Measurements from ENCODE around the gene TTC39A.
A peak's percentile ranks its signal among the peaks of the same experiment; 100 is the strongest.
"Not testable (repeated sequence)": the region's sequence is repeated elsewhere in the genome, so short reads cannot be mapped to it uniquely, and the experiment has no call there.

Gene TTC39A

DNA sequence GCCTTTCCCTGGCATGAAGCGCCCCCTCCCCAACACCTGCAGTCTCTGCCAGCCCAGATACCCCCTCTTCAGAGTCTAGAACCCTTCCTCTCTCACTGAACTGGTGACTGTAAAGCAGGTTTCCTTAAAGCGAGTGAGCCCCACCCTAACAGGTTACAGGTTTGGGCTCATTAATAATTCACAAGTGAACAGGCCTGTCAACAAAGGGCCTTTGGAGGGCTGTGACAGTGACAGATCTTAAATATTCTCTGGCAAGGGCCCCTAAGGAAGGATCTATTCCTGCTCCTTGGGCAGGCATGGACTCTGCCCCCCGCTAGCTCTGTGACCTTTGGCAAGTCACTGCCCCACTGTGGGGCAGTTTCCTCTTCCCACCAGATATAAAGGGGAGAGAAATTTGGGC is 5.6 kb upstream of the TTC39A start:
- no peak for DNase-seq

DNA sequence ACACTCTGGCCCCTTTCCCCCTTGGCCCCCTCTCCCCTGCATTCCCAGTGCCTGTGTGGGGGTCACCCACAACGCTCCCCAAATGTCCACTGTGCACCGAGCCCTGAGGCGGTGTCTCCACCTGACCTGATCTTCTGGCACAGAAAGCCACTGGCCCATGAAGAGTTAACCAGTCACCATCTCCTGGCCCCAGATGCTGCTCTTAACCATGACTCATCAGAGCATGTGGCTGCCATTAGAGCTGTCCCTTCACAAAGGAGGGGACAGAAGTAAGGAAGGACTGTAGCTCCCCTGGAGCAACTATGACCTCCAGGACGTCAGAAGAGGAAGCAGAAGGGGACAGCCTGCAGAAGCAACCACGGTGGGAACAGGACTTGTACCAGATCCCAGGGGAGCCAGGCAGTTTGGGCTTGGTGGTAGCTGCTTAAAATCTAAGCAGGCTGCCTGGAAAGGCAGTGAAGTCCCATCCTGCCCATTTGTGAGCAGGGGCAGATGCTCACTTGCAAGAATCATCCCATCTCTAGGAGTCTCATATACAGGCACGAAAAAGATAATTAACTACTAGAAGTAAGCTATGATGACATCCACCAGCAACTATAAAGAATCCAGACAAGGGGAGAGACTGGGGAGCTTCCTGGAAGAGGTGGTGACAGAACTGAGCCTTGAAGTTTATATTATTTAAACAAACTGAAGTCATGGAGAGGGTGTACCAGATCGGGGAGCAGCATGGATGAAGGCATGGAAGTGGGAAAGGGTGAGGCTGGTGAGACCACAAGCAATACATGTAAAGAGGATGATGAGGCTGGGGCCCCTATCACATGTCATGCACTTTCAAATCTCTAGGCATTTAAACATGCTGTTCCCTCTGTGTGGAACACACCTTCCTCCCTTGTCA is 1.1 kb upstream of the TTC39A start:
- peak; percentile 84 for DNase-seq

DNA sequence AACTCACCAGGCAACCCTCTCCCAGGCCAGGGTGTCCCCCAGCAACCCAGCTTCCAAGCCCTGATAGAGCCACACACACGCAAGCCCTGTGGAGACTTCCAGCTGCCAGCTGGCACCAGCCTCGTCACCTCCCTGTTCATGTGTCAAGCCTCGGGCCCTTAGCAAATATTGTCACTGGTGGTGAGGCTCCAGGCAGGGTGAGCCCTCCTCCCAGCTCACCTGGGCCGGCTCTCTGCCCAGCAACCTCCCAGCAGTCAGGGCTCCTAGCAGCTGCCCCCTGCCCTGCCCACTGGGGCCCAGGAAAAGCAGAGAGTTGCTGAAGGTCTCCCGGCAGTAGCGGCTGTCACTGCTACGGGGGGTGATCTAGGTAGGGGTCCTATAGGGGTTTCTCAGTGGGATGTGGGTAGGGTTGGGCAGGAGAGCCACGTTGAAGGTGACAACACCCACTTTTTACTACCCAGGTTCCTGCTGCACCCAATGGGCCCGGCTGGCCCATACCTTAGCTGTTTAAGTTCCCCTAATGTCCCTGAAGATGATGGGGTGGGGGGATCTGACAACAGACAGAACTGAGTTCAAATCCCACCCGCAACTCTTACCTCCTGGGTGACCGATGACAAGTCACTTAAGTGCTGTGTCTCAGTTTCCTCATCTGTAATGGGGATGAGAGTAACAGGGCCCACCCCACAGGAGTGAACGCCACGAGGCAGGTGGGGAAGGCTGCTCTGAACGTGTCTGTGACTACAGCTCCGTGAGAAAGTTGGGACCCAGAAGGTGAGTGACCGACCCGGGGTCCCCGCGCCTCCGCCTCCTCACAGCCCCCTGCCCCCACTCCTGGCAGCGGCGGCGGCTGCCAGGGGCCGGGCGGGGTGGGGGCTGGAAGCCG is 678 bp downstream of the TTC39A start:
- no peak for DNase-seq

DNA sequence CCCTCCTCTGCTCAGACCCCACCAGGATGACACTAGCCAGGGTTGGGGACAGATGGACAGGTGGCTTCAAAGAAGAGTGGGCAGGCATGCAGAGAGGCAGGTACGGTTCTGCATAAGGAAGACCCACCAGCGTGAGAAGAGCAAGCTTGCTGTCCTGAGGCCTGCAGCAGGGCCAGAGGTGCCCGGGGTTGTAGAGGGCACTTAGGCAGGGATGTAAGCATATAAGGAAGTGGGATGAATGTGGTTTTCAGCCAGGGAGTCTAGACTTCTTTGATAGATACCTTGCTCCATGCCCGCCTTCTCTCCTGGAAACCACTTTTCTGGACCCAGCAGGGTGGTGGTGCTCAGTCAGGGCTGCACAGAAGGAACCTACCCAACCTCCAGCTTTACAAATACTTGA is 1.4 kb downstream of the TTC39A start:
- no peak for DNase-seq

DNA sequence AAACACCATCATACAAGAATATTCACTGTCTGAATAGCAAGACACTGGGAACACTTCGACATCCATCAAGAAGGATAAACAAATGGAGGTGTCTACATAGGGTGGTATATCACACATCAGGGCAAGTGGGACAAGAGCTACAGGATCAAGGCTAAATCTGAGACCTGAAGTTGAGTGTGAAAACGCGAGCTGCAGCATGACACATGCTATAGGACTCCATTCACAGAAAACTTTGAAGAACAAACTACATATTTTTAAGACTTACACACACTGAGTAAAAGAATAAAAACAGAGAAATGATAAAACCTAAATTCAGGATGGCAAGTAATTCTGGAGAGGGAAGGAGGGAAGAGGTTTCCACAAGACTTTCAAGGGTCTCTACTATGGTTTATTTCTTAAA is 2.1 kb downstream of the TTC39A start:
- DNase-seq = no peak

DNA sequence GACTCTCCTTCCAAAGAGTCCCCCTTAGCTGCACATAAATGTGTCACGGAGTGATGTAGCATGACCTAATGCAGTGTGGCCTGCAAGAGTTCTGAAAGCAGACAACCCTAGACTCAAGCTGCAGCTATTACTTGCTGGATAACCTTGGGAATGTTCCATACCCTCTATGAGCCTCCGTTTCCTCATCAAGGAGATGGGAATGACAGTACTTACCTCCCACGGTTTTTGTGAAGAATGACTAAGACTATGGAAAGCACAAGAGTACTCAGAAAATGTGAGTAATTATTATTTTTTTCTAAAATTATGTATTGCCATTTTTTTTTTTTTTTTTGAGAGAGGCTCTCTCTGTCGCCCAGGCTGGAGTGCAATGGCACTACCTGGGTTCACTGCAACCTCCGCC is 3.0 kb downstream of the TTC39A start:
- no peak for DNase-seq

DNA sequence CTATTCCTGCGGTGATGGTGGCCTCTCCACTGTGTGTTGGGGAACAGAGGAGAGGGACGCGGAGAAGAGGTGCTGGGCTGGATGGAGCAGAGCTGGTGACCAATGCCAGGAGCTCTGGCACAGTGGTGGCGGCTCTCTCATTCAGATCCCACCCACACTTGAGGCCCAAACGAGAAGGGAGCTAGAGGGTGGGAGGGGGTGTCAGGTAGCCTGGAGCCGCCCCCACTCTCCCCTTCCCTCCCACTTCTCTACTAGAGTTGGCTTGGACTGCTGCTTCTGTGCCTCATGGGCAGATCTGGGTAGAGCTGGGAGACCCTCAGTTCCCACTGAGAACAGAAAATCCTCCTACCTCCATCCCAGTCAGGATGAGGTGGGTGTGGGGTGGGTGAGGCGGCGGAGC is 3.5 kb downstream of the TTC39A start:
- no peak for DNase-seq

DNA sequence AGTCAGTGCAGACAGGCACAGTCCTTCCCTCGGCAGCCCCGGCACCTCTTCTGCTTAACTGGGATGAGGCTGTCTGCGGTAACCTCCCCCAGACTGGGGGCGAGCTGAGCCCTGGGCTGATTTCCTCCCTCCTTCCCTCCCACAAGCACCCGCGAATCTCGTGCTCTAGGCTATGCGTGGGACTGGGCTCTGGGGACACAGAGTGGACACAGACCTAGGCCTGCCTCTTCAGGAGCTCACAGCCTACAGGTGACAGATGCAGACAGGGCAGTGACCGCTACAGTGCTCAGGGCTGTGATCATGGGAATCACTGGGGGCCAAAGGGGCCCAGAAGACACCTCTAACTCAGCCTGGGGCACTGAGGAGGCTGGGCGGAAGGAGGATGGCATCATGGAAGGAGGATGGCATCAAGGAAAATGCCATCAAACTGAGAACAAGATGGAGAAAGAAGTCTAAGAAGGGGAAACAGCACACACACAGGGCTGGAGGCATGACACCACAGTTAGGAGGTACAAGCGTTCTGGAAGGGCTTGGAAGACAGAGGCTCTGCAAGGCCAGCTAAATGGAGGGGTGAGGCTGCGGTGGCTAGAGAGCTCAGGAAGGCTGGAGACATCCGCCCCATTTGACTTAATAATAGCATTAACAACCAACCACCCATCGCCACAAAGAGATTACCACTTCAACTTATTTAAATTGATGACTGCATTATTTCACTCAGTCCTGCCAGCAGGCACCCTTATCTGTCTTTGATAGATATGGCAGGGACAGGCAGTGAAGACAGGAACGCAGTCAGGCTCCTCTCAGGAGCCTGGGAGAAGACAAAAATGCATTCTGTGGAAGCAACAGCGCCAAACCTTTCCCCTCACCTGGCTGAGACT is 4.2 kb downstream of the TTC39A start:
- DNase-seq = no peak

DNA sequence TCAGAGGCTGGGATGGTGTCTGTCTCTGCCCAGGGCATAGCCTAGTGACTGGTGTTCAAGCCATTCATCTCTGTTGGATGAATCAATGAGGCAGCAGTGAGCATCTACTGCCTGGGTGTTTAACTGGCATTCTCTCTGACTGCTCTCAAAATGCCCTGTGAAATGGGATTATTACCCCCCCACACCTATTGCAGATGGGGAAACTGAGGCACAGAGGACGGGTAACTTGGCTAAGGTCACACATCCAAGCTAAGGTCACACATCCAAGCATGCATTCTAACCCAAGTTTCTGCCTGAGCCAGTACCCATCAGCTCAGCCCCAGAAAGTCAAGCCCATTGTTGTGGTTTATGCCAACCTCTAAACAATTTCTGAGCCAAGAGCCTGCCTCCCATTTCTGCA is 5.0 kb downstream of the TTC39A start:
- no peak for DNase-seq

DNA sequence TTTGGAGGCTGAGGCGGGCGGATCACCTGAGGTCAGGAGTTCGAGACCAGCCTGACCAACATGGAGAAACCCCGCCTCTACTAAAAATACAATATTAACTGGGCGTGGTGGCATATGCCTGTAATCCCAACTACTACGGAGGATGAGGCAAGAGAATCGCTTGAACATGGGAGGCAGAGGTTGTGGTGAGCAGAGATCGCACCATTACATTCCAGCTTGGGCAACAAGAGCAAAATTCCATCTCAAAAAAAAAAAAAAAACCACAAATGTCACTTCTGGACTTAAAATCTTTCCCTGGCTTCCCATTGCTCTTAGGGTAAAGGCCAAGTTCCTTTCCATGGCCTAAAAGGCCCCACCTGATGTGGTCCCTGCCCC is 5.4 kb downstream of the TTC39A start:
- DNase-seq = not testable (repeated sequence)

DNA sequence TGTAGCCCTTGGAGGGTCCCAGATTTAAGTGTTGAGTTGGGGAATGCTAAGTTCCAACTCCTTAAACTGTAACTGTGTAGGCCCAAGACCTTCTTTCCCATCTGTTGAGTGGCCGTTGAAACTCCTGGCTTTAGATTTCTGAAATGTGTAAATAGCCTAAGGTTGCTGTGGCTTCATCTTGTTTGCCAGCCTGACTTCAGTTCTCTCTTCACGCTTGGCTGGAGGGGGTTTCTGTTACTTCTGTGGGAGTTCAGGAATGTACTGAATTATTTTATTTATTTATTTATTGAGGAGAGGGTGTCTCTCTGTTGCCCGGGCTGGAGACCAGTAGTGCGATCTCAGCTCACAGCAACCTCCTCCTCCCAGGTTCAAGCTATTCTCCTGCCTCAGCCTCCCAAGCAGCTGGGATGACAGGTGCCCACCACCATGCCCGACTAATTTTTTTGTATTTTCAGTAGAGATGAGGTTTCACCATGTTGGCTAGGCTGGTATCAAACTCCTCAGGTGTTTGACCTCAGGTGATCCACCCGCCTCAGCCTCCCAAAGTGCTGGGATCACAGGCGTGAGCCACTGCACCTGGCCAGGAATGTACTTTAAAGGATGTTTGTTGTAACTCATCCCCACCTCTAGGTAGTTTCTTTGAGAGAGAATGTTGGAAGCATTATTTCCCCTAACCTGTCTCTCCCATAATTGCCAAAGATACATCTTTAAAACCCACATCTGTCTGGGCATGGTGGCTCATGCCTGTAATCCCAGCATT is 5.9 kb downstream of the TTC39A start:
- no peak for DNase-seq

DNA sequence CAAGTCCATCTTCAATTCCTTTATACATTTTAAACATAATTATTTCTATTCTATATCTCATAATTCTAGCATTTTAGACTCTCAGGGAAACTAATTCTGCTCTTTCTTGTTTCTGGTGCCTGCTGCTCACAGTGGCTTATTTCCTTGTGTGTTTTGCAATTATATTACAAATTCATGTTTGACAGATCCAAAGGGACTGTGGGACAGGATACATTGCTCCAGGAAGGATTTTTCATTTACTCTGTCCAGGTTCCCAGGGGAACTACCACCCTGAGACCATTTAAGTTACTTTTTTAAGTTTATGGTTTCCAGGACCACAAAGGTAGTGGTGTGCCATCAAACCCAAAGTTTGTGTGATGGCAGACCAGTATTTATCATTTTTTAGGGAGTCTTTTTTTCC is 6.6 kb downstream of the TTC39A start:
- DNase-seq = no peak

DNA sequence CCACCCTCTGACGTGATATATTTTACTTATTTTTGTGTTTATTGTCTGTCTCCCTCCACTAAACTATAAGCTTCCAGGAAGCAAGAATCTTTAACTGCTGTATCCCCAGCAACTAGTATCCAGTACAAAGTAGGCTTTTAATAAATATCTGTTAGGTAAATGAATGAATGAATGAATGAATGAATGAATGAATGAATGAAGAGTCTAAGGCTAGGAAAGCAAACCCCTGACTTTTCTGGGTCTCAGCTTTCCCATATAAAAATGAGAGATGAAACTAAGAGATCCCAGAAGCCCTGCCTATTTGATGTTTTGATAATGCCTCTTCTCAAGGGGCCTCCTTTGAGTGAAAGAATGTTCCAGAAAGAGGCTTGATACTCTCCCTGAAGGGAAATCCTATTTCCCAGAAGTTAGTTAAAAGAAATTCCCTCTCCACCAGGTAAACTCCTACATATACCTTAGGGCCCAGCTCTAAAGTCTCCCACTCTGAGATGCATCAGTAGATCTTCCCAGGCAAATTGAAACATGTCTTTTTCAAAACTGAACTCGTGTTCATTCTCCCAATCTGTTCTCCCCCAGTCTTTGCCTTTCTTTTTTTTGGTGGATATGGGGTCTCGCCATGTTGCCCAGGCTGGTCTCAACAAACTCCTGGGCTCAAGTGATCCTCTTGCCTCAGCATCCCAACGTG is 7.8 kb downstream of the TTC39A start:
- no peak for DNase-seq

DNA sequence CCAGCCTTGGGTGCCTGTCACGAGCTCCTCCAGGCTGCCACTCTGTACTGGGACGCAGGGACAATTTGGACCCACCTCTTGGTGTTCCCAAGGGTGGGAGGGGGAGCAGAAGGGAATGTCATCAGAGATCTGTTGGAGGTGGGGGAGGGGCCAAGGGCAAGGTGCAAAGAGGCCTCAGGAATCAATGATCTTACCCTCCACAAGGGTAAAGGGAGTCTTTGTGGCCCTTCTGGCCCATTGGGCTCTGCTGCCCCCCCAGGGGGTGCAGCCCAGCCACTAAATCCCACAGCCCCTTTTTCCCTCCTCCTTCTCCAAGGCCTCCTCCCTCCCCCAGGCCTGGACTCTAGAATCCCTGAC is 8.5 kb downstream of the TTC39A start:
- no peak for DNase-seq

DNA sequence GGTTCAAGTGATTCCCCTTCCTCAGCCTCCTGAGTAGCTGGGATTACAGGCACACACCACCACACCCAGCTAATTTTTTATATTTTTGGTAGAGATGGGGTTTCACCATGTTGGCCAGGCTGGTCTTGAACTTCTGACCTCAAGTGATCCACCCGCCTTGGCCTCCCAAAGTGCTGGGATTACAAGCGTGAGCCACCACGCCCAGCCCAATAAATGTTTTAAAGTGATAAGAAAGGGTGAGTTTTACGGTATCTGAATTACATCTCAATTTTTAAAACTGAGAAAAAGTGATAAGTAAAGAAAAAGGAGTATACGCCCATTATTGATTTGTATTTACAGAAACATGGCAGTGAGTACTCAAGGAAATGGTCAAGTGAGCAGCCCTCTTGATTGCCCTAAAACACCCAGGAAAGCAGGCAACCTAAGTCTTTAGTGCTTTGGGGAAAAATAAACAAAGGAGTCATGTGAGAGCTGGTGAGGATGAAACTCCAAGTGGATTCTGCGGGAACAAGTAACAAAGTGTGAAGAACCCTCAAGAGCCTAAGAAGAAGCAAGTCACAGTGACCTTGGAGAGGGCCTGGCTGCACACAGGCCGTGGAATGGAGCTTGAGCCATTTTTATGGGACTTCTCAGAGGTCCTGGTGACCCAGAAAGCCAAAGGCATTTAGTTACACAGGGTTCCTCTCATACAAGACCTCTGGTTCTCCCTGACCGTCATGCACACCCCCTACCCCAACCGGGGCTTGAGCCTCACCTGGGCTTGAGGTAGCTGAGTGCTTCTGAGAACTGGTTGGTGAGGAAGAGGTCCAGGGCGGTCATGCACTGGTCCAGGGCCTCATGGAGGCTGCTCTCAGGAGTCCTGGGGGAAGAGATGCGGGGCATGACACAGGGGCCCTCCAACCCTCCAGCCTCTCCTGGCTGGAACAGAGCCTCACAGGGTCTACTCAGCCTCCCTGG is 9.1 kb downstream of the TTC39A start:
- DNase-seq = no peak

DNA sequence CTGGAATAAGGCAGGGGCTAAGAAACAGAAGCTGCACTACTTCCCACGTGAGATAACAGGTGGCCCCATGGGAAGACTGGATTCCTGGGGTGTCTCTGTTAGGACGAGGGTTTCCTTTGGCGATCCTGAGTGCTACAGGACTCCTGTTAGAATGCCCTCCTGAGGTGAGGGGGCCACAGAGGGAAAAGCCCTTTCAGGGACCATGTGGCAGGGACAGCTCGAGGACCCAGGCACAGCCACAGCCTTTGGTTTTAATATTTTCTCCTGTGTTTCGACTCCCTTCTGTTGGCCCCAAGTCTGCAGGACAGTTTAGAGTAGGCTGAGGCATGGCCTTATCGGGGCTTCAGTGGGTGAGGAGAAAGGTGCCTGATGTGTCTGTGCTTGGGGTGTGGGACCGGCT is 12.6 kb downstream of the TTC39A start:
- no peak for DNase-seq

DNA sequence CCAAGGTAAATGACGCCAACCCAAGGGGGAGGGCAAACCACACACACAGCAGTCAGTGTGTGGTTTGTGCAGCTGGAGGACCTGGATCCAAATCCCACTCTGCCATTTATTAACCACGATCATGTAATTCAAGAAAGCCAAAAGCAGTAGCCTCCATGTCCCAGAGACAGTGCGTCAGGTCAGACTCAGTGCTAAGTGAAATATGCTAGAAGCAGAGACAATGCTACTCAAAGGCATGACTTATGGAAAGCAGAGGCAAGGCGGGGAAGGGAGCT is 13.6 kb downstream of the TTC39A start:
- no peak for DNase-seq

DNA sequence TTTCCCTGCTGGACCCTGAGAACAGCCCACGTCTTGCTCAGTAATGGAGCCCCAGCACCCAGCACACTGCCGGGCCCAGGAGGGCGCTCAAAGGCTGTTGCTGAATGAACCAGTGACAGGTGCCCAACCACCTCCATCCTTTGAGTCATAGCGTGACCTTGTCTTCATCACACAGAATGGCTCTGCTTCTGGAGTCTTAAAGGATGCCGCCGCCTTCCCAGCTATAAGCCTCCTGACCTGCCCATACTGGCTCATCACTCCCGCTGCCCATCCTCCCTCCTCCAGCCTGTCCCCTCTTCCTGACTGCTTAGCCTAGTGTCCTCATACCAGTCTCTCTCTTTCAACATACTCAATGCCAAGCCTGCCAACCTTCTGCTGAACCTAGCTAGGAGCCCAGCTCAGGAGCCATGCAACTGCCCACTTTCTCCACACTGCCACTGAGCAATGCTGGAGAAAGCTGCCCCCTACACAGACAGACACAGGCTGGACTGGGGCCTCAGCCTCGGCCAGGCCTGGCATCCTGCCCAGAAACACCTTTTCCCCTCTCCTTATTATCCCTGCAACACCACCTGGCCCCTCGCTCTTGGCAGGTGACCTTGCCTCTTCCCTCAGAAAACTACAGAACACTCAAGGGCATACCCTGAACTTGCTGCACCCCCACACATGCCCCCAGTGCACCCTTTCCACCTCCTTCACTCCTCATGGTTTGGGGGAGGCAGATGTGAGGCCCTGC is 14.1 kb downstream of the TTC39A start:
- no peak for DNase-seq

DNA sequence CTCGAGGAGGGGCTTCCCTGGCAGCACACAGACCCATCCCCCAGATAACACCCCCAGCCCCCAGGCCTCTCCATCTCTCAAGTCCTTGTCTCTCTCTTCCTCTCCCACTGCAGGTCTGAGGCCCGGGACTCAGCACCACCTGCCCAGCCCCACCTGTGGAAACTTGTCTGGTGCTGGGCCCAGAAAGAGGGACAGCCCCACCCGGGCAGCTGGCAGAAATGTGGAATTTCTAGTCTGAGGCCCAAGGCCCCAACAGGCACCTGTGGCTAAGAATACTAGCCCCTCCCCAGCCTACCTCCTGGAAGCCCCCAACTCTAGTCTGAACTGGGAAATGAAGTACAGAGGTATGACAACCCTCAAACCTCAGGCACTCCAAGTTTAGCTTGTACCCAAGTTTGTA is 15.4 kb downstream of the TTC39A start:
- no peak for DNase-seq

Data from hematopoietic multipotent progenitor cell treated with erythropoietin and hydrocortisone succinate and interleukin-3 and kit ligand, for 4 days (in vitro differentiated cells).